Measurements from ENCODE around the gene C12orf42.

C12orf42 gene

DNA sequence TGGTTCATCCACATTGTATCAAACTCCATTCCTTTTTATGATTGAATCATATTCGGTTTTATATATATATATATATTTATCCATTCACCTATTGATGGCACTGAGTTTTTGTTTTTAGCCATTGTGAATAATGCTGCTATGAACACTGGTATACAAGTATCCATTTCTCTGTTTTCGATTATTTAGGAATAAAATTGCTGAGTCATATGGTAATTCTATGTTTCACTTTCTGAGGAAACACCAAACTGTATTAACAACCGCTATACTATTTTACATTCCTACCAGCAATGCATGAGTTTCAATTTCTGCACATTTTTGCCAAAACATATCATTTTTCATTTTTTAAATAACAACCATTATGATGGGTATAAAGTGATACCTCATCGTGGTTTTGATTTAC is 104.7 kb downstream of the C12orf42 start:
- H3K27ac Mint-ChIP-seq = no peak overlapping the region
- no peaks in the 10 kb centered on the region for H3K4me1 Mint-ChIP-seq
- no peaks in the 10 kb centered on the region for H3K36me3 Mint-ChIP-seq (ENCODE audit: low read depth)
- no peak overlapping the region for H3K4me3 Mint-ChIP-seq
- peaks cover 24% of the 10 kb centered on the region for H3K27me3 Mint-ChIP-seq (ENCODE audit: low read depth)
- TF ChIP-seq, protein P1, sequence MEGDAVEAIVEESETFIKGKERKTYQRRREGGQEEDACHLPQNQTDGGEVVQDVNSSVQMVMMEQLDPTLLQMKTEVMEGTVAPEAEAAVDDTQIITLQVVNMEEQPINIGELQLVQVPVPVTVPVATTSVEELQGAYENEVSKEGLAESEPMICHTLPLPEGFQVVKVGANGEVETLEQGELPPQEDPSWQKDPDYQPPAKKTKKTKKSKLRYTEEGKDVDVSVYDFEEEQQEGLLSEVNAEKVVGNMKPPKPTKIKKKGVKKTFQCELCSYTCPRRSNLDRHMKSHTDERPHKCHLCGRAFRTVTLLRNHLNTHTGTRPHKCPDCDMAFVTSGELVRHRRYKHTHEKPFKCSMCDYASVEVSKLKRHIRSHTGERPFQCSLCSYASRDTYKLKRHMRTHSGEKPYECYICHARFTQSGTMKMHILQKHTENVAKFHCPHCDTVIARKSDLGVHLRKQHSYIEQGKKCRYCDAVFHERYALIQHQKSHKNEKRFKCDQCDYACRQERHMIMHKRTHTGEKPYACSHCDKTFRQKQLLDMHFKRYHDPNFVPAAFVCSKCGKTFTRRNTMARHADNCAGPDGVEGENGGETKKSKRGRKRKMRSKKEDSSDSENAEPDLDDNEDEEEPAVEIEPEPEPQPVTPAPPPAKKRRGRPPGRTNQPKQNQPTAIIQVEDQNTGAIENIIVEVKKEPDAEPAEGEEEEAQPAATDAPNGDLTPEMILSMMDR (IDR thresholded peaks at IDR 0.05; ENCODE audit: unreplicated experiment in 3 of 3) = no peak
- H3K9me3 Mint-ChIP-seq = peaks cover 3% of the 10 kb centered on the region

DNA sequence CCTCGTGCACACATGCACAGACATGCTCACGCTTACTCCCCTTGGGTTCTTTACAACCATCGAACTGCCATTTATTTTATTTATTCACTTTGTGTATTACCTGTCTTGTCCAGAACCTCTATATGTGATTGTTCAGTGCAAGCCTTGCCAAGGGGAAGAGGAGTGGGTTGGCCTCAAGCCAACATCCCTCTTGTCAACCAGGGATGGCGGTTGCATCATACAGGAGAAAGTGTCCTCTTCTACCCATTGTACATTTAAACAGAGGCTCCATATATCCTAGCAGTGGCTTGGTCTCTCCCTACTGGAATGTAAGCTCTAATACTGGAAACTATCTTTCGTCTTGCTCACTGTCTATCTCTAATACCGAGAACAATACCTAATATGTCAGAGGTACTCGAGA is 108.4 kb downstream of the C12orf42 start:
- no peak overlapping the region for H3K4me3 Mint-ChIP-seq
- H3K9me3 Mint-ChIP-seq = peaks cover 3% of the 10 kb centered on the region
- H3K27me3 Mint-ChIP-seq (ENCODE audit: low read depth) = peaks cover 26% of the 10 kb centered on the region
- H3K4me1 Mint-ChIP-seq = no peaks in the 10 kb centered on the region
- TF ChIP-seq, protein P1 (IDR thresholded peaks at IDR 0.05; ENCODE audit: unreplicated experiment in 3 of 3) = no peak
- no peaks in the 10 kb centered on the region for H3K36me3 Mint-ChIP-seq (ENCODE audit: low read depth)
- H3K27ac Mint-ChIP-seq = no peak overlapping the region

DNA sequence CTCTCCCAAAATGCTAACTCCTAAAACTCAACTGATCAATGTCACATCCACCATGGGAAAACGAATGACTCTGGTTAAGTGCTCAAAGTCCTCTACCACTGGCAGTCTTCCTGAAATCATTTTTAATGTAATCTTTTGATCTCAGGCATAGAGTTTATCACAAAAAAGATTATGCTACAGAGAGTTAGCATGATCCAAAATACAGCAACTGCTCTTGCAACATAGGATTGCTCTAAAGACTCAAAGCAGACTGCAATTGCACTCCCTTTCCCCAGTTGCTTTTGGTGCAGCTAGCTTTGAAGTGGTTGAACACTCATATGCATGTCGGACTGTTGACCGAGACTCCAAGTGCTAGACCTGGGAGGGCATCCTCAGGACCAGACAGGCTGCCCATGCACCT is 109.3 kb downstream of the C12orf42 start:
- Mint-ChIP-seq H3K4me3 (no peak overlapping the region), H3K27ac (no peak overlapping the region), H3K36me3 (ENCODE audit: low read depth) (no peaks in the 10 kb centered on the region), H3K4me1 (no peaks in the 10 kb centered on the region), H3K27me3 (ENCODE audit: low read depth) (peaks cover 29% of the 10 kb centered on the region), H3K9me3 (no peaks in the 10 kb centered on the region)
- TF ChIP-seq, protein P1 (IDR thresholded peaks at IDR 0.05; ENCODE audit: unreplicated experiment in 3 of 3) = no peak

DNA sequence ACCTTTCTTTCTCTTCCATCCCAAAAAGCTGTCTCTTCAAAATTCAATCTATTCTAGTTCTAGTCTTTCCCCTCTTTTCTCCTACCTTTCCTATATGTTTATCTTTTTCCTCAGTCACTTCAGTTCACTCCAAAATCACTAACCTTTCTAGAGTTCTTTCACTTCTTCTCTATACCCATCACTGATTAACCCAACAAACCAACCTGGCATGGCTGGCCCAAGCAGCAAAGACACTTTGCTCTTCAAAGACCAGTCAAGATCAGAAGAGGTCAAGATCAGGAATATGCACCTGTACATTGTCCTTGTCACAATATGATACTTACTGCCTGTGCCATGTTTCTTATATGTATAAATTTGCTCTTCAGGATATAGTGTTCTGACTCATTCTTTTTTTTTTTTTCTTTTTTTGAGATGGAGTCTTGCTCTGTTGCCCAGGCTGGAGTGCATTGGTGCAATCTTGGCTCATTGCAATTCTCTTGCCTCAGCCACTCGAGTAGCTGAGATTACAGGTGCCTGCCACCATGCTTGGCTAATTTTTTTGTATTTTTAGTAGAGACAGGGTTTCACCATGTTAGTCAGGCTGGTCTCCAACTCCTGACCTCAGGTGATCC is 112.9 kb downstream of the C12orf42 start:
- Mint-ChIP-seq H3K36me3 (ENCODE audit: low read depth) (no peaks in the 10 kb centered on the region), H3K27me3 (ENCODE audit: low read depth) (peaks cover 37% of the 10 kb centered on the region), H3K4me1 (no peaks in the 10 kb centered on the region), H3K27ac (no peak overlapping the region), H3K9me3 (no peaks in the 10 kb centered on the region), H3K4me3 (no peak overlapping the region)
- TF ChIP-seq, protein P1 (IDR thresholded peaks at IDR 0.05; ENCODE audit: unreplicated experiment in 3 of 3) = no peak

DNA sequence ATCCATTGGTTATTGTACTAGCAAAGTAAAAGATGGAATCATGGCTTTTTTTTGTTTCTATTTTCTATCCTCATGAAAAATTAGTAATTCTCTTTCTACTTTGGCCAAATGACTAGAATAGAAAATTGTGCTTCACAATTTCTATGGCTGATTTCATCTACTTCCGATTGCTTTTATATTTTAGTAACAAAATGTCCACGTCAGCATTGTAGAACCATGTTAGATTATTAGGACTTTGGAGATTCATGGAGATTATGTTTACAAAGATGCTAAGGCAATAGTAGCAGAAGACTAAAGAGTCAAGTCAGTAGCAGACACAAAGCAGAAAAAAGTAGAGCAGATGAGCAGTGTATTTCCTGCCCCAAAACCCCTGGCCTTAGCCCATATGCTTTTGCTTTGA is 113.6 kb downstream of the C12orf42 start:
- no peak overlapping the region for H3K4me3 Mint-ChIP-seq
- TF ChIP-seq, protein P1 (IDR thresholded peaks at IDR 0.05; ENCODE audit: unreplicated experiment in 3 of 3) = no peak

DNA sequence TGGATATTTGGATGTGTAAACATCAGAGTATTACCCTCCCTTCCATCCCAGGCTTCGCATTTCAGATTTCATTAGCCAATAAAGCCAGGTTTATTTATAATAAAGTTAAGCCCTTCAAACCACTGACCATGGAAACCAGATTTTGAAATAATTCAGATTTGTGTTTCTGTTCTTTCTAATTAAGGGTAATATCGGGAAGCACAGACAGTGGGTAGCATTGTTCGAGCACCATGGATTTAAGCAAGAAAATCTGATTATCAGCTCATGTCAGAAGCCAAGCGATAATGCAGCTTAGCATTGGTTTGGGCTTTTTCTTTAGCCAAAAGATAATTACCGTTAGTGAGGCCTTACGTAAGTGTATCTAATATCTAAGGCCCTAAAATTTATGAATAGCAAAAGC is 116.1 kb downstream of the C12orf42 start:
- TF ChIP-seq, protein P1 (IDR thresholded peaks at IDR 0.05; ENCODE audit: unreplicated experiment in 3 of 3) = no peak
- no peaks in the 10 kb centered on the region for H3K36me3 Mint-ChIP-seq (ENCODE audit: low read depth)
- no peaks in the 10 kb centered on the region for H3K4me1 Mint-ChIP-seq
- no peaks in the 10 kb centered on the region for H3K9me3 Mint-ChIP-seq
- H3K27ac Mint-ChIP-seq = no peak overlapping the region
- peaks cover 36% of the 10 kb centered on the region for H3K27me3 Mint-ChIP-seq (ENCODE audit: low read depth)
- no peak overlapping the region for H3K4me3 Mint-ChIP-seq

More for the DNA sequence above, 113.6 kb downstream of the C12orf42 start:
- H3K36me3 Mint-ChIP-seq (ENCODE audit: low read depth) = no peaks in the 10 kb centered on the region
- no peak overlapping the region for H3K27ac Mint-ChIP-seq
- no peaks in the 10 kb centered on the region for H3K9me3 Mint-ChIP-seq
- no peaks in the 10 kb centered on the region for H3K4me1 Mint-ChIP-seq
- peaks cover 34% of the 10 kb centered on the region for H3K27me3 Mint-ChIP-seq (ENCODE audit: low read depth)
